ENCODE measurements around the gene CRYBG3.

- TF ChIP-seq CTCF (IDR thresholded peaks at IDR 0.05) (no peak), POLR2A (IDR thresholded peaks at IDR 0.05) (no peak)
These were observed 153.2 kb downstream of the CRYBG3 start for GRCh38 chr3:97974996-97975395.
